T-helper 1 cell treated with Interleukin-12 subunit alpha and Interleukin-12 subunit beta and Interleukin-4 antibody, amounts not matched to agents 30 ng/mL and 1 ng/mL, for 36 hours (primary cell): ENCODE results near the gene SPRR2A. TPM values are rescaled to one million over a fixed set of nuclear protein-coding genes. Genes with fewer than 3 reads are reported as not detected.
"Not testable (repeated sequence)": the region's sequence is repeated elsewhere in the genome, so short reads cannot be mapped to it uniquely, and the experiment has no call there.

Experiments used
- intact Hi-C: fragments of 100-400 bp; cut with micrococcal nuclease; formaldehyde crosslinking; loops from one replicate; pipeline ENCODE4 v1.15.1; 2024
- total RNA-seq: library from RNA; stranded (reverse); gene quantifications from 2 replicates; pipeline ENCODE4 v1.2.3, GENCODE V29; 2022

Gene SPRR2A
- not detected in 2 replicates for total RNA-seq

- intact Hi-C loops: no loop called here
These were observed at the start of gene SPRR2A for GRCh38 chr1:153057375-153057774. Gene SPRR2A (minus strand): TSS chr1:153057512. CDS start chr1:153056735, 777 bp downstream.

GRCh38 chr1:153100245-153100644, 42.9 kb upstream of the SPRR2A start:
- intact Hi-C loops: no loop called here

GRCh38 chr1:153099461-153100045, 42.2 kb upstream of the SPRR2A start:
- intact Hi-C loops: no loop called here

- intact Hi-C loops: no loop called here
These were observed 38.5 kb upstream of the SPRR2A start for GRCh38 chr1:153095764-153096163.

GRCh38 chr1:153094426-153094825, 37.1 kb upstream of the SPRR2A start, which contains the start of gene SPRR2E:
Gene SPRR2E (minus strand): TSS chr1:153094526. CDS start chr1:153093751, 775 bp downstream.
- intact Hi-C loops: no loop called here

- intact Hi-C loops: no loop called here
These were observed 30.3 kb upstream of the SPRR2A start for GRCh38 chr1:153087652-153088051.

GRCh38 chr1:153081736-153082135, 24.4 kb upstream of the SPRR2A start:
- intact Hi-C loops: no loop called here

GRCh38 chr1:153072806-153073726, 15.8 kb upstream of the SPRR2A start:
- intact Hi-C loops: no loop called here

- intact Hi-C loops: no loop called here
These were observed 14.2 kb upstream of the SPRR2A start, which contains the start of gene SPRR2B for GRCh38 chr1:153071511-153071910. Gene SPRR2B (minus strand): TSS chr1:153071611. CDS start chr1:153070839, 772 bp downstream.

GRCh38 chr1:153070243-153070642, 12.9 kb upstream of the SPRR2A start:
- intact Hi-C loops: no loop called here

- intact Hi-C loops: no loop called here
These were observed 1.8 kb upstream of the SPRR2A start for GRCh38 chr1:153058826-153059784.

GRCh38 chr1:153058154-153058553, 842 bp upstream of the SPRR2A start:
- intact Hi-C loops: no loop called here

- intact Hi-C loops: not testable (repeated sequence)
These were observed 1.2 kb downstream of the SPRR2A start for GRCh38 chr1:153056111-153056510.

GRCh38 chr1:153049211-153049610, 8.1 kb downstream of the SPRR2A start:
- intact Hi-C loops: no loop called here

GRCh38 chr1:153040950-153041631, 16.2 kb downstream of the SPRR2A start, which contains the start of gene SPRR2D:
Gene SPRR2D (minus strand): TSS chr1:153041120. CDS start chr1:153040346, 774 bp downstream.
- intact Hi-C loops: no loop called here

GRCh38 chr1:153035211-153035610, 22.1 kb downstream of the SPRR2A start:
- intact Hi-C loops: no loop called here

- intact Hi-C loops: no loop called here
These were observed 24.5 kb downstream of the SPRR2A start for GRCh38 chr1:153032677-153033308.

GRCh38 chr1:153032073-153032472, 25.2 kb downstream of the SPRR2A start:
- intact Hi-C loops: no loop called here

- intact Hi-C loops: no loop called here
These were observed 26.4 kb downstream of the SPRR2A start, which contains the start of gene SPRR1B for GRCh38 chr1:153030895-153031294. Gene SPRR1B (plus strand): TSS chr1:153031203. CDS start chr1:153032346, 1,143 bp downstream.

- intact Hi-C loops: no loop called here
These were observed 28.5 kb downstream of the SPRR2A start for GRCh38 chr1:153028766-153029165.
